HepG2 (cell line): ENCODE measurements around the gene CHCHD6. TPM values are rescaled to one million over a fixed set of nuclear protein-coding genes. Genes with fewer than 3 reads are reported as not detected.

Experiments
- ATAC-seq: fragments of 200-7000 bp; cut with Tn5 transposase; 3 replicates; pipeline ENCODE4 v1.9.1; 2020; ENCODE audit warnings: mild to moderate bottlenecking, moderate library complexity
- BruUV-seq: library from RNA; stranded (reverse); fragments of 400-500 nt; replicated peaks from 2 replicates; lab custom pipeline; 2021; lab: Mats Ljungman, UMichigan
- CTCF ChIA-PET: fragments of 300-600 bp; formaldehyde crosslinking; extraction: SDS; loops from one replicate; lab custom pipeline; 2021; ENCODE audit warnings: low total read pairs, inconsistent platforms, low intra/inter-chr PET ratio; lab: Yijun Ruan, JAX
- POLR2A ChIA-PET: fragments of 350-600 bp; sonication (Branson Sonifier 250); formaldehyde crosslinking; loops from one replicate; lab custom pipeline; 2020; ENCODE audit warnings: antibody characterized with exemption, inconsistent platforms; lab: Yijun Ruan, JAX
- DNase-seq: peaks from one replicate; pipeline ENCODE4 v3.0.0-alpha.2; 2015; ENCODE audit warnings: low spot score
- FAIRE-seq: peaks from 3 replicates; lab custom pipeline; 2011; peaks lifted over from hg19 to GRCh38; lab: Jason Lieb, UNC
- H2AFZ ChIP-seq: one replicate; pipeline ENCODE4 v1.6.1; 2011; ENCODE audit warnings: low read length, inconsistent platforms
- H3K27ac ChIP-seq: fragments of 300-600 bp; 3 replicates; pipeline ENCODE4 v1.8.0; 2011; ENCODE audit warnings: mixed run types, mild to moderate bottlenecking, mixed read lengths, low read length, inconsistent platforms; ENCODE audit not compliant: insufficient read depth; ENCODE audit errors: extremely low read length
- H3K27me3 ChIP-seq, 2 experiments: fragments of 200-600 bp in 1 of 2; 2 replicates in 1 of 2; 3 replicates in 1 of 2; pipeline versions ENCODE4 v1.6.0 to v1.8.0; 2011; ENCODE audit warnings: low read length in 2 of 2, mild to moderate bottlenecking in 2 of 2, moderate library complexity in 2 of 2, inconsistent platforms in 1 of 2; ENCODE audit not compliant: insufficient read depth in 2 of 2, control insufficient read depth in 1 of 2
- H3K36me3 ChIP-seq, 2 experiments: fragments of 200-600 bp in 1 of 2; replicated peaks in 1 of 2; 2 replicates in 1 of 2; 3 replicates in 1 of 2; pipeline versions ENCODE4 v1.5.1 to v1.8.0; 2011; ENCODE audit warnings: low read length in 2 of 2, inconsistent platforms in 1 of 2; ENCODE audit not compliant: insufficient read depth in 2 of 2, control insufficient read depth in 1 of 2
- H3K4me1 ChIP-seq: 2 replicates; pipeline ENCODE4 v1.5.1; 2012; ENCODE audit warnings: low read length, inconsistent platforms; ENCODE audit not compliant: insufficient read depth
- H3K4me2 ChIP-seq: 2 replicates; pipeline ENCODE4 v1.6.0; 2011; ENCODE audit warnings: low read depth, low read length, inconsistent platforms
- H3K4me3 ChIP-seq, 3 experiments: fragments of 200-600 bp in 1 of 3; sonication (generic), shearing (Covaris generic) in 1 of 3; replicated peaks in 1 of 3; 2 replicates each; pipeline ENCODE4 v1.5.1; 2011 to 2016; ENCODE audit warnings: low read length in 3 of 3, inconsistent platforms in 2 of 3, low read depth in 2 of 3, mild to moderate bottlenecking in 2 of 3, control low read depth in 1 of 3, mixed read lengths in 1 of 3; ENCODE audit not compliant: insufficient read depth in 1 of 3
- H3K79me2 ChIP-seq: one replicate; pipeline ENCODE4 v1.6.1; 2011; ENCODE audit warnings: low read length, inconsistent platforms; ENCODE audit not compliant: insufficient read depth
- H3K9ac ChIP-seq: 2 replicates; pipeline ENCODE4 v1.6.0; 2011; ENCODE audit warnings: mild to moderate bottlenecking, low read depth, low read length, inconsistent platforms; ENCODE audit not compliant: insufficient read depth
- H3K9me3 ChIP-seq: 2 replicates; pipeline ENCODE4 v1.5.1; 2012; ENCODE audit warnings: mild to moderate bottlenecking, low read length
- H4K20me1 ChIP-seq: 2 replicates; pipeline ENCODE4 v1.6.0; 2011; ENCODE audit warnings: inconsistent platforms, mild to moderate bottlenecking, low read length, moderate library complexity; ENCODE audit not compliant: insufficient read depth
- DRAP1 ChIP-seq: IDR thresholded peaks from 2 replicates; pipeline ENCODE4 v1.6.1; 2016; ENCODE audit warnings: missing genetic modification reagents, missing compliant biosample characterization
- JARID2 ChIP-seq: sonication (generic); formaldehyde crosslinking; IDR thresholded peaks from 2 replicates; pipeline ENCODE4 v1.8.1; 2023; ENCODE audit warnings: missing genetic modification reagents, inconsistent platforms; ENCODE audit not compliant: insufficient replicate concordance
- KLF11 ChIP-seq: IDR thresholded peaks from 2 replicates; pipeline ENCODE4 v1.6.1; 2016; ENCODE audit warnings: missing compliant biosample characterization
- MAFF ChIP-seq: IDR thresholded peaks from 2 replicates; pipeline ENCODE4 v1.6.1; 2011; ENCODE audit warnings: low read depth, low read length, improper control_type of control experiment
- RNF2 ChIP-seq: fragments of 450-650 bp; conservative IDR thresholded peaks from 2 replicates; pipeline ENCODE4 v1.6.1; 2016; ENCODE audit warnings: low read depth
- SRY ChIP-seq: sonication (generic); formaldehyde crosslinking; IDR thresholded peaks from 2 replicates; pipeline ENCODE4 v1.8.0; 2022; ENCODE audit warnings: mild to moderate bottlenecking, missing genetic modification reagents
- ZBTB39 ChIP-seq: sonication (generic); formaldehyde crosslinking; IDR thresholded peaks from 2 replicates; pipeline ENCODE4 v1.5.0; 2020; ENCODE audit warnings: missing genetic modification reagents
- ZBTB7A ChIP-seq: sonication (generic); formaldehyde crosslinking; IDR thresholded peaks from 2 replicates; pipeline ENCODE4 v1.8.0; 2022; ENCODE audit warnings: mild to moderate bottlenecking, missing genetic modification reagents
- ZMYM3 ChIP-seq: sonication (generic); formaldehyde crosslinking; IDR thresholded peaks from 2 replicates; pipeline ENCODE4 v1.5.1; 2020; ENCODE audit warnings: mild to moderate bottlenecking, missing genetic modification reagents
- ZNF317 ChIP-seq: sonication (generic); formaldehyde crosslinking; IDR thresholded peaks from 2 replicates; pipeline ENCODE4 v1.5.0; 2020; ENCODE audit warnings: mild to moderate bottlenecking, missing genetic modification reagents
- ZNF567 ChIP-seq: sonication (generic); formaldehyde crosslinking; IDR thresholded peaks from 2 replicates; pipeline ENCODE4 v1.8.1; 2023; ENCODE audit warnings: mild to moderate bottlenecking, missing genetic modification reagents, borderline replicate concordance
- ZNF616 ChIP-seq: sonication (generic); formaldehyde crosslinking; IDR thresholded peaks from 2 replicates; pipeline ENCODE4 v1.5.0; 2020; ENCODE audit warnings: low read depth, mild to moderate bottlenecking, missing genetic modification reagents
- WGBS: methylation state at CpG from one replicate; pipeline ENCODE4 v1.1.6; 2017; ENCODE audit warnings: low lambda C conversion rate; 5-methylcytosine and 5-hydroxymethylcytosine counted together
- in situ Hi-C: cut with HindIII; loops from 2 replicates; pipeline ENCODE4 v1.10.0; 2017; ENCODE audit warnings: low pct_unique_long_range_greater_than_20kb; ENCODE audit not compliant: extremely low pct_ligation_motif_present
- intact Hi-C: fragments of 100-400 bp; cut with micrococcal nuclease; formaldehyde crosslinking; loops from one replicate; pipeline ENCODE4 v1.10.0; 2022; ENCODE audit not compliant: unreplicated experiment
- polyA plus RNA-seq, 8 experiments: library from polyadenylated mRNA; depleted of rRNA in 3 of 8; stranded (reverse) in 7 of 8; unstranded in 1 of 8; fragments of >200 nt; fragmentation: Illumina TruSeq in 4 of 8; extraction: Trizol in 4 of 8; gene quantifications; 2 replicates each; pipeline versions ENCODE4 v1.2.1 to v1.2.3, GENCODE V29; 2011 to 2016; ENCODE audit warnings: low read depth in 4 of 8, missing spikeins in 1 of 8, mixed read lengths in 1 of 8; ENCODE audit not compliant: insufficient read depth in 1 of 8
- total RNA-seq, 5 experiments: library from RNA; depleted of rRNA; stranded (reverse); fragments of >200 nt; fragmentation: Illumina TruSeq; extraction: Trizol; gene quantifications; 2 replicates each; pipeline ENCODE4 v1.2.3, GENCODE V29; 2016; ENCODE audit warnings: low read depth in 1 of 5

The CHCHD6 gene
- total and polyA plus RNA-seq, 2 of the 13 experiments (the other 11 are each of a cell fraction or from before 2014, with no cell fraction given) = 20.3 to 20.8 TPM

GRCh38 chr3:126911162-126912026, 207.4 kb downstream of the CHCHD6 start:
- no peaks in the 10 kb centered on the region for H3K79me2 ChIP-seq
- no peak for FAIRE-seq
- no peaks in the 10 kb centered on the region; a peak in 3 of 5 replicates for H3K36me3 ChIP-seq
- WGBS = 90% methylated on average over 8 of the region's 15 CpGs
- H3K4me1 ChIP-seq = no peaks in the 10 kb centered on the region
- no peak overlapping the region for H3K4me3 ChIP-seq
- no peak overlapping the region for H2AFZ ChIP-seq
- CTCF ChIA-PET = no interaction called here
- H3K4me2 ChIP-seq = no peak overlapping the region
- no peaks in the 10 kb centered on the region for H4K20me1 ChIP-seq
- no TSS peak for BruUV-seq
- in situ Hi-C loops (no loop called here), intact Hi-C loops (no loop called here)
- no peaks in the 10 kb centered on the region for H3K27me3 ChIP-seq
- H3K27ac ChIP-seq = no peak overlapping the region
- POLR2A ChIA-PET = no interaction called here
- H3K9me3 ChIP-seq = no peaks in the 10 kb centered on the region
- peak; percentile 21 for DNase-seq
- H3K9ac ChIP-seq = no peak overlapping the region
- ATAC-seq = no peak
- no peak for TF ChIP-seq ZNF616
- TF ChIP-seq JARID2 (CRISPR knock-in tag) = no peak

GRCh38 chr3:126912027-126912422, 208.0 kb downstream of the CHCHD6 start:
- no peak for FAIRE-seq
- CTCF ChIA-PET = no interaction called here
- BruUV-seq = no TSS peak

More at GRCh38 chr3:126912027-126912422, 208.0 kb downstream of the CHCHD6 start:
- no peaks in the 10 kb centered on the region for H3K9me3 ChIP-seq
- in situ Hi-C loops (no loop called here), intact Hi-C loops (no loop called here)
- H3K36me3 ChIP-seq = peaks cover 0 to 4% of the 10 kb centered on the region in 2 experiments; a peak in 3 of 5 replicates
- POLR2A ChIA-PET = no interaction called here
- H3K4me1 ChIP-seq = no peaks in the 10 kb centered on the region
- DNase-seq = no peak
- H3K79me2 ChIP-seq = no peaks in the 10 kb centered on the region
- ATAC-seq = no peak
- H3K4me3 ChIP-seq = no peak overlapping the region
- no peaks in the 10 kb centered on the region for H4K20me1 ChIP-seq
- H3K4me2 ChIP-seq = no peak overlapping the region
- no peak overlapping the region for H3K9ac ChIP-seq
- H3K27me3 ChIP-seq = no peaks in the 10 kb centered on the region
- no peak overlapping the region for H3K27ac ChIP-seq
- H2AFZ ChIP-seq = no peak overlapping the region
- TF ChIP-seq ZMYM3 (CRISPR knock-in tag) (no peak), KLF11 (CRISPR knock-in tag) (no peak), ZBTB7A (CRISPR knock-in tag) (no peak), RNF2 (no peak), MAFF (no peak), SRY (CRISPR knock-in tag) (no peak), DRAP1 (no peak), ZNF317 (no peak), ZBTB39 (CRISPR knock-in tag) (no peak), ZNF567 (CRISPR knock-in tag) (no peak)
- 100% methylated on average over 7 of the region's 9 CpGs for WGBS
